ENCODE data around the gene PRDX6. TPM values are rescaled to one million over a fixed set of nuclear protein-coding genes. Genes with fewer than 3 reads are reported as not detected.

Gene PRDX6
- total RNA-seq, 5 donors from 2014 or later (not counting 1 experiment from before 2014, with no cell fraction given): 70.7 to 108 (median 98.3) TPM

GRCh38 chr1:173476665-173477285 lies 360 bp upstream of the PRDX6 start:
- under 1% methylated on average over 51 of the region's 62 CpGs for WGBS (ENCODE audit: insufficient coverage)
- Mint-ChIP-seq H3K27ac (peak overlapping the region; percentile 87 to 89), H3K27me3 (no peaks in the 10 kb centered on the region), H3K9me3 (peaks cover 0 to 5% (median 0%) of the 10 kb centered on the region in 3 donors), H3K4me1 (peaks cover 60 to 72% (median 63%) of the 10 kb centered on the region in 3 donors), H3K36me3 (peaks cover 39% of the 10 kb centered on the region), H3K4me3 (peak overlapping the region; percentile 84 to 90 (median 89))
- ATAC-seq (replicated peaks in 1 of 4): peak; percentile 77 to 83 (median 82)
- H3K27ac ChIP-seq (ENCODE audit: low read length): peak overlapping the region; percentile 73
- ChIA-PET POLR2A (interaction anchor here in 1 of 2 donors (0.5 to 1.2 kb wide), 3 partner anchors 46 to 391 kb away, joined by 3 to 5 read pairs (median 5); partner anchors contain the start of genes GAS5, KLHL20 and ZBTB37), CTCF (interaction anchor here (0.6 to 2.1 kb wide), 6 partner anchors 46 to 741 kb away, joined by 3 to 7 read pairs (median 4); partner anchors contain the start of genes CENPL (in 1 of the 2) and DARS2 (in 1 of the 2))
- peak overlapping the region; percentile 80 to 92 for H3K4me3 ChIP-seq (ENCODE audit: control insufficient read depth in 1 of 2, extremely low read depth in 1 of 2, low read length in 1 of 2)
- DNase-seq: peak; percentile 60 to 87 (median 74)
- H3K27me3 ChIP-seq (replicated peaks in 1 of 2; ENCODE audit: control insufficient read depth in 2 of 2, extremely low read depth in 1 of 2, insufficient read depth in 2 of 2, low read length in 1 of 2): no peaks in the 10 kb centered on the region
- peaks cover 24 to 34% of the 10 kb centered on the region in 2 experiments for H3K4me1 ChIP-seq (ENCODE audit: control insufficient read depth in 1 of 2, extremely low read depth in 1 of 2, insufficient read depth in 2 of 2, low read length in 2 of 2)
- H3K9me3 ChIP-seq: no peaks in the 10 kb centered on the region
- peaks cover 0 to 15% of the 10 kb centered on the region in 2 donors for H3K36me3 ChIP-seq (ENCODE audit: control insufficient read depth in 2 of 2, extremely low read depth in 1 of 2, insufficient read depth in 1 of 2, low read length in 1 of 2)

GRCh38 chr1:173478094-173478674 lies 1.0 kb downstream of the PRDX6 start:
- DNase-seq (peak in 2 of 35 experiments; percentile 5 to 6), ATAC-seq (replicated peaks in 1 of 4) (no peak)
- Mint-ChIP-seq H3K36me3 (peaks cover 44% of the 10 kb centered on the region), H3K27me3 (no peaks in the 10 kb centered on the region), H3K27ac (peak overlapping the region; percentile 68 to 75), H3K4me1 (peaks cover 60 to 71% (median 60%) of the 10 kb centered on the region in 3 donors), H3K4me3 (peak overlapping the region; percentile 84 to 90 (median 89)), H3K9me3 (no peaks in the 10 kb centered on the region)
- Histone ChIP-seq H3K4me1 (ENCODE audit: control insufficient read depth in 1 of 2, extremely low read depth in 1 of 2, insufficient read depth in 2 of 2, low read length in 2 of 2) (peaks cover 24 to 34% of the 10 kb centered on the region in 2 experiments), H3K36me3 (ENCODE audit: control insufficient read depth in 2 of 2, extremely low read depth in 1 of 2, insufficient read depth in 1 of 2, low read length in 1 of 2) (peaks cover 0 to 29% of the 10 kb centered on the region in 2 donors), H3K27me3 (replicated peaks in 1 of 2; ENCODE audit: control insufficient read depth in 2 of 2, extremely low read depth in 1 of 2, insufficient read depth in 2 of 2, low read length in 1 of 2) (no peaks in the 10 kb centered on the region), H3K27ac (ENCODE audit: low read length) (peak overlapping the region; percentile 70), H3K9me3 (no peaks in the 10 kb centered on the region), H3K4me3 (ENCODE audit: control insufficient read depth in 1 of 2, extremely low read depth in 1 of 2, low read length in 1 of 2) (peak overlapping the region; percentile 80 to 85)
- 53% methylated on average over 7 of the region's 9 CpGs for WGBS (ENCODE audit: insufficient coverage)
- CTCF ChIA-PET: interaction anchor here (0.5 to 0.6 kb wide), 5 partner anchors 9 to 456 kb away, joined by 3 to 7 read pairs (median 3); no protein-coding TSS in a partner anchor
- POLR2A ChIA-PET: interaction anchor here in 1 of 2 donors (0.5 to 1.0 kb wide), 4 partner anchors 238 to 394 kb away, joined by 3 to 6 read pairs (median 3); partner anchors contain the start of gene ZBTB37

GRCh38 chr1:173479649-173480048 lies 2.5 kb downstream of the PRDX6 start:
- H3K27ac Mint-ChIP-seq: peak overlapping the region; percentile 74 to 77
- Histone ChIP-seq H3K4me3 (ENCODE audit: control insufficient read depth in 1 of 2, extremely low read depth in 1 of 2, low read length in 1 of 2) (no peak overlapping the region), H3K9me3 (no peaks in the 10 kb centered on the region), H3K27me3 (replicated peaks in 1 of 2; ENCODE audit: control insufficient read depth in 2 of 2, extremely low read depth in 1 of 2, insufficient read depth in 2 of 2, low read length in 1 of 2) (no peaks in the 10 kb centered on the region), H3K27ac (ENCODE audit: low read length) (no peak overlapping the region), H3K4me1 (ENCODE audit: control insufficient read depth in 1 of 2, extremely low read depth in 1 of 2, insufficient read depth in 2 of 2, low read length in 2 of 2) (peaks cover 20 to 27% of the 10 kb centered on the region in 2 experiments), H3K36me3 (ENCODE audit: control insufficient read depth in 2 of 2, extremely low read depth in 1 of 2, insufficient read depth in 1 of 2, low read length in 1 of 2) (peaks cover 0 to 41% of the 10 kb centered on the region in 2 donors)
- POLR2A ChIA-PET: no interaction called here
- CTCF ChIA-PET: interaction anchor here in 1 of 2 donors (0.6 kb wide), 1 partner anchor 1120 kb away, joined by 3 read pairs; no protein-coding TSS in a partner anchor
- H3K4me3 Mint-ChIP-seq: peak overlapping the region in 2 of 3 donors; percentile 14 to 84
- no peaks in the 10 kb centered on the region for H3K27me3 Mint-ChIP-seq
- no peaks in the 10 kb centered on the region for H3K9me3 Mint-ChIP-seq
- DNase-seq (no peak), ATAC-seq (replicated peaks in 1 of 4) (no peak)
- peaks cover 41% of the 10 kb centered on the region for H3K36me3 Mint-ChIP-seq
- 83% methylated on average over 1 of the region's 4 CpGs for WGBS (ENCODE audit: insufficient coverage)
- peaks cover 45 to 57% (median 46%) of the 10 kb centered on the region in 3 donors for H3K4me1 Mint-ChIP-seq

GRCh38 chr1:173481195-173481772 lies 4.1 kb downstream of the PRDX6 start:
- H3K36me3 Mint-ChIP-seq: peaks cover 48% of the 10 kb centered on the region
- H3K36me3 ChIP-seq (ENCODE audit: control insufficient read depth in 2 of 2, extremely low read depth in 1 of 2, insufficient read depth in 1 of 2, low read length in 1 of 2): peaks cover 0 to 57% of the 10 kb centered on the region in 2 donors

GRCh38 chr1:173482683-173483082 lies 5.5 kb downstream of the PRDX6 start:
- Mint-ChIP-seq H3K9me3 (no peaks in the 10 kb centered on the region), H3K27me3 (no peaks in the 10 kb centered on the region), H3K36me3 (peaks cover 59% of the 10 kb centered on the region), H3K4me1 (peaks cover 26 to 40% (median 26%) of the 10 kb centered on the region in 3 donors), H3K4me3 (no peak overlapping the region), H3K27ac (no peak overlapping the region)
- DNase-seq: no peak
- no peak for ATAC-seq (replicated peaks in 1 of 4)
- peaks cover 6 to 67% of the 10 kb centered on the region in 2 donors for H3K36me3 ChIP-seq (ENCODE audit: control insufficient read depth in 2 of 2, extremely low read depth in 1 of 2, insufficient read depth in 1 of 2, low read length in 1 of 2)
- no peak overlapping the region for H3K27ac ChIP-seq (ENCODE audit: low read length)
- WGBS (ENCODE audit: insufficient coverage): no CpG with 5 or more reads among the region's 1 CpG
- H3K4me3 ChIP-seq (ENCODE audit: control insufficient read depth in 1 of 2, extremely low read depth in 1 of 2, low read length in 1 of 2): no peak overlapping the region
- ChIA-PET POLR2A (no interaction called here), CTCF (no interaction called here)
- H3K9me3 ChIP-seq: no peaks in the 10 kb centered on the region
- no peaks in the 10 kb centered on the region for H3K27me3 ChIP-seq (replicated peaks in 1 of 2; ENCODE audit: control insufficient read depth in 2 of 2, extremely low read depth in 1 of 2, insufficient read depth in 2 of 2, low read length in 1 of 2)
- peaks cover 8 to 10% of the 10 kb centered on the region in 2 experiments for H3K4me1 ChIP-seq (ENCODE audit: control insufficient read depth in 1 of 2, extremely low read depth in 1 of 2, insufficient read depth in 2 of 2, low read length in 2 of 2)

More at GRCh38 chr1:173481195-173481772, 4.1 kb downstream of the PRDX6 start:
- no peak for ATAC-seq (replicated peaks in 1 of 4)
- Mint-ChIP-seq H3K4me3 (no peak overlapping the region), H3K9me3 (no peaks in the 10 kb centered on the region), H3K4me1 (peaks cover 29 to 40% (median 30%) of the 10 kb centered on the region in 3 donors), H3K27me3 (no peaks in the 10 kb centered on the region), H3K27ac (peak overlapping the region in 1 of 2 donors; percentile 55)
- Histone ChIP-seq H3K4me3 (ENCODE audit: control insufficient read depth in 1 of 2, extremely low read depth in 1 of 2, low read length in 1 of 2) (no peak overlapping the region), H3K27me3 (replicated peaks in 1 of 2; ENCODE audit: control insufficient read depth in 2 of 2, extremely low read depth in 1 of 2, insufficient read depth in 2 of 2, low read length in 1 of 2) (no peaks in the 10 kb centered on the region), H3K4me1 (ENCODE audit: control insufficient read depth in 1 of 2, extremely low read depth in 1 of 2, insufficient read depth in 2 of 2, low read length in 2 of 2) (peaks cover 10 to 12% of the 10 kb centered on the region in 2 experiments), H3K27ac (ENCODE audit: low read length) (no peak overlapping the region), H3K9me3 (no peaks in the 10 kb centered on the region)
- ChIA-PET CTCF (no interaction called here), POLR2A (interaction anchor here in 1 of 2 donors (0.5 to 1.1 kb wide), 2 partner anchors 9 to 1678 kb away, joined by 3 to 11 read pairs; no protein-coding TSS in a partner anchor)
- DNase-seq: no peak
- no CpG with 5 or more reads among the region's 1 CpG for WGBS (ENCODE audit: insufficient coverage)

GRCh38 chr1:173484276-173484675 lies 7.1 kb downstream of the PRDX6 start:
- no peaks in the 10 kb centered on the region for H3K9me3 ChIP-seq
- ChIA-PET CTCF (no interaction called here), POLR2A (no interaction called here)
- no peak overlapping the region for H3K4me3 ChIP-seq (ENCODE audit: control insufficient read depth in 1 of 2, extremely low read depth in 1 of 2, low read length in 1 of 2)
- no CpG with 5 or more reads among the region's 2 CpGs for WGBS (ENCODE audit: insufficient coverage)
- H3K27ac ChIP-seq (ENCODE audit: low read length): no peak overlapping the region
- Mint-ChIP-seq H3K27ac (peak overlapping the region in 1 of 2 donors; percentile 2), H3K9me3 (no peaks in the 10 kb centered on the region), H3K27me3 (no peaks in the 10 kb centered on the region), H3K4me3 (no peak overlapping the region), H3K4me1 (peaks cover 10 to 24% (median 11%) of the 10 kb centered on the region in 3 donors), H3K36me3 (peaks cover 73% of the 10 kb centered on the region)
- H3K27me3 ChIP-seq (replicated peaks in 1 of 2; ENCODE audit: control insufficient read depth in 2 of 2, extremely low read depth in 1 of 2, insufficient read depth in 2 of 2, low read length in 1 of 2): no peaks in the 10 kb centered on the region
- H3K4me1 ChIP-seq (ENCODE audit: control insufficient read depth in 1 of 2, extremely low read depth in 1 of 2, insufficient read depth in 2 of 2, low read length in 2 of 2): no peaks in the 10 kb centered on the region
- DNase-seq (no peak), ATAC-seq (replicated peaks in 1 of 4) (no peak)
- peaks cover 13 to 78% of the 10 kb centered on the region in 2 donors for H3K36me3 ChIP-seq (ENCODE audit: control insufficient read depth in 2 of 2, extremely low read depth in 1 of 2, insufficient read depth in 1 of 2, low read length in 1 of 2)

Measured in T-cell (primary cell).